Omental fat pad (tissue), 4 donors: ENCODE measurements around the gene PDIA2. TPM values are rescaled to one million over a fixed set of nuclear protein-coding genes. Genes with fewer than 3 reads are reported as not detected.

Experiments used
- ATAC-seq: fragments of 150-250 bp; one replicate; pipeline ENCODE4 v1.9.1; 2016; ENCODE audit warnings: mild to moderate bottlenecking, moderate library complexity; ENCODE audit not compliant: low FRiP score
- DNase-seq: peaks from one replicate; pipeline ENCODE4 v3.0.0-alpha.2; 2019; ENCODE audit warnings: low spot score
- CTCF ChIP-seq, 3 donors: fragments of 450-650 bp; IDR thresholded peaks; one replicate each; pipeline ENCODE4 v1.5.1; 2016 to 2017; ENCODE audit warnings: antibody characterized with exemption in 3 of 3, mild to moderate bottlenecking in 3 of 3, moderate library complexity in 2 of 3
- total RNA-seq, 4 donors: library from RNA; depleted of rRNA; stranded (reverse); fragments of >200 nt; gene quantifications; one replicate each; pipeline ENCODE4 v1.1.0, GENCODE V29; 2016

Gene PDIA2
- total RNA-seq, 4 donors from 2014 or later, result 1.5 to 5.3 (median 2.7) TPM; not detected in 1

DNA sequence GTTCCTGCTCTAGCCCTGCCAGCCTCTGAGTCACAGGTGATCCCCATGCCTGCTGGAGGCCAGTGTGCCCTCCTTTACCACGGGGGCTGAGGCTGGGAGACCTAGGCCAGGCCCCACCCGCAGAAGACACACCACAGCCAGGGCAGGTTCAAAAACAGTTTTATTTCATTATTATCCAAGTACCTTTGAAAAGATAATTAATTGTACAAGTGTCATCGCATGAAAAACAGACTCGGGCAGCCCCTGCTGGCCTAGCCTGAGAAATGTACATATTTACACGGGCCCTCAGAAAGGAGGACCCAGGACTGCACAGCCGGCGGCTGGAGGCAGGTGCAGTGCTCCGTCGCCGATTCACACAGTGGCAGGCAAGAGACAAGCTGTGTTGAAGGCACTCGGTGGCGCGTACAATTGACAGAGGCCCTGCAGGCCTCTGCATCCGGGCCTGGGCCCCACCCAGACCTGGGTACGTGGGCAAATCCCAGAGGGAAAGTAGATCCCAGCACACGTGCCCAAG is 4.4 kb downstream of the PDIA2 start:
- TF ChIP-seq CTCF (IDR thresholded peaks at IDR 0.05), result no peak
- DNase-seq (no peak), ATAC-seq (no peak)

- TF ChIP-seq CTCF (IDR thresholded peaks at IDR 0.05), result no peak
- no peak for ATAC-seq
- DNase-seq, result no peak
These were observed 5.3 kb downstream of the PDIA2 start for GRCh38 chr16:287981-288920.

GRCh38 chr16:289395-289997 is 6.5 kb downstream of the PDIA2 start:
- TF ChIP-seq CTCF (IDR thresholded peaks at IDR 0.05), result no peak
- DNase-seq, result no peak

GRCh38 chr16:290015-290680 is 7.2 kb downstream of the PDIA2 start:
- ATAC-seq, result no peak
- no peak for TF ChIP-seq CTCF (IDR thresholded peaks at IDR 0.05)
- no peak for DNase-seq

More at GRCh38 chr16:289395-289997, 6.5 kb downstream of the PDIA2 start:
- ATAC-seq, result no peak

DNA sequence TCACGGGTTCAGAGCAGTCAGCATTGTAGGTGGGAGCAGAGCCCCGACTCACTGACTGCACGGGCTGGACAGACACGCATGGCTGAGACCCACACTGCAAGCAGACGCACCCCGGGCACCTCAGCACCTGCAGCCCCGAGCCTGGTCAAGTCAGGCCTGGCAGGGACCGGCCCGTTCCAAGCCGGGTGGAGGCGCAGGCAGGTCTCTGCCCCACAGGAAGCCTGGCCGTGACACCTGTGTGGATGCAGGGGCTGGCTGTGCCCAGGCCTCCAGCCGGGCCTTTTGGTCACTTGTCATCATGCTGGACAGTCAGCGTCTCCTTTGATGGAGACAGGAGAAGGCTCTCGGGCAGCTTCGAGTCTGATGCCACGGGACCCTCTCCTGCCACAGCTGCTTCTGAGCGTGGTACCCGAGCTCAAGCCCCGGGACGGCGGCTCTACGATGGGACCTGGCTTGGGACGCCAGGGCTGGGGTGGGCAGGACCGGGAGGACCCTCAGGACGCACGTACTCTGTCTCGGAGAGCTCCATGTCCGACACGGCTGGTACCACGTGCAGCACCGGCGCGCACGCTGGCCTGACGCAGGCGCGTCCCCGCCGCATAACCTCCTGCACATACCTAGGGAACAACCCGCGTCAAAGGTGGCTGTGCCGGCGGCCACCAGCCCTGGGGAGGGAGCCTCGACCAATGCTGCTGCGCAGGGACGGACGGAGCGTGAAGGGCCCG is 7.9 kb downstream of the PDIA2 start:
- no peak for TF ChIP-seq CTCF (IDR thresholded peaks at IDR 0.05)
- no peak for DNase-seq

DNA sequence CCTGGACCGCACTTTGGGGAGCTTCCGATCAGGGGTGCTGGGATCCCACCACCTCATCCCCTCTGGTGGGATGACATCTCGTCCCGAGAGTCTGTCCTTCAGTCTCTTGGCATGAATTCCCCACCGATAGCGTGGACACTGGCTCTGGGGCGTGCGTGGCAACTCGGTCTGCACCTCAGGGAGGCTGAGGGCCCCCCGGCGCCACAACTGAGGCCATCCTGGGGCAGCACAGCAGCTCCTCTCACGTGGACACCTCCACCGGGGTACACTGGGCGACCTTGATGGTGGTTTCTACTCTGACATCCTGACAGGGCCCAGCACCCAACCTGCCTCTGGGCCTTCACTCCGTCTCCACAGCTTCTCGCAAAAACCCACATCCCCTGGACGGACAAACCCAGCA is 8.6 kb downstream of the PDIA2 start:
- no peak for TF ChIP-seq CTCF (IDR thresholded peaks at IDR 0.05)
- DNase-seq (no peak), ATAC-seq (no peak)

More for the DNA sequence above, 7.9 kb downstream of the PDIA2 start:
- no peak for ATAC-seq
